Rectal smooth muscle tissue (tissue), 1 donor: ENCODE measurements around the gene DOCK3.

ENCODE experiments used
- H3K27ac ChIP-seq: one replicate; pipeline ENCODE4 v1.7.0; 2013; ENCODE audit warnings: low read depth, low read length, inconsistent platforms
- H3K27me3 ChIP-seq: one replicate; pipeline ENCODE4 v1.7.0; 2013; ENCODE audit warnings: low read length; ENCODE audit not compliant: control insufficient read depth, insufficient read depth
- H3K36me3 ChIP-seq: one replicate; pipeline ENCODE4 v1.7.0; 2013; ENCODE audit warnings: low read length; ENCODE audit not compliant: control insufficient read depth, insufficient read depth
- H3K4me1 ChIP-seq: one replicate; pipeline ENCODE4 v1.7.0; 2013; ENCODE audit warnings: low read length; ENCODE audit not compliant: control insufficient read depth, insufficient read depth
- H3K4me3 ChIP-seq: one replicate; pipeline ENCODE4 v1.7.0; 2013; ENCODE audit warnings: low read length
- H3K9ac ChIP-seq: one replicate; pipeline ENCODE4 v1.7.0; 2013; ENCODE audit warnings: low read length

The DOCK3 gene

GRCh38 chr3:51403675-51404074, 728.9 kb downstream of the DOCK3 start:
- Histone ChIP-seq H3K36me3 (peaks cover 9% of the 10 kb centered on the region), H3K27ac (no peak overlapping the region), H3K27me3 (no peaks in the 10 kb centered on the region), H3K4me1 (no peaks in the 10 kb centered on the region), H3K9ac (no peak overlapping the region), H3K4me3 (no peak overlapping the region)

GRCh38 chr3:51408021-51408420, 733.3 kb downstream of the DOCK3 start:
- Histone ChIP-seq H3K36me3 (peaks cover 16% of the 10 kb centered on the region), H3K27me3 (no peaks in the 10 kb centered on the region), H3K4me3 (no peak overlapping the region), H3K27ac (no peak overlapping the region), H3K4me1 (no peaks in the 10 kb centered on the region), H3K9ac (no peak overlapping the region)

GRCh38 chr3:51408813-51409212, 734.1 kb downstream of the DOCK3 start:
- Histone ChIP-seq H3K36me3 (peaks cover 16% of the 10 kb centered on the region), H3K4me3 (no peak overlapping the region), H3K9ac (no peak overlapping the region), H3K4me1 (no peaks in the 10 kb centered on the region), H3K27me3 (no peaks in the 10 kb centered on the region), H3K27ac (no peak overlapping the region)

GRCh38 chr3:51422211-51422610, 747.5 kb downstream of the DOCK3 start:
- peaks cover 17% of the 10 kb centered on the region for H3K36me3 ChIP-seq
- no peak overlapping the region for H3K27ac ChIP-seq
- H3K9ac ChIP-seq: no peak overlapping the region
- H3K4me1 ChIP-seq: no peaks in the 10 kb centered on the region
- no peaks in the 10 kb centered on the region for H3K27me3 ChIP-seq
- H3K4me3 ChIP-seq: no peak overlapping the region

- Histone ChIP-seq H3K9ac (no peak overlapping the region), H3K27me3 (no peaks in the 10 kb centered on the region), H3K27ac (no peak overlapping the region), H3K4me1 (no peaks in the 10 kb centered on the region), H3K4me3 (no peak overlapping the region), H3K36me3 (peaks cover 10% of the 10 kb centered on the region)
Observed at GRCh38 chr3:51426921-51427320, 752.2 kb downstream of the DOCK3 start.

- no peak overlapping the region for H3K4me3 ChIP-seq
- peaks cover 7% of the 10 kb centered on the region for H3K36me3 ChIP-seq
- H3K4me1 ChIP-seq: no peaks in the 10 kb centered on the region
- no peak overlapping the region for H3K27ac ChIP-seq
- no peaks in the 10 kb centered on the region for H3K27me3 ChIP-seq
- no peak overlapping the region for H3K9ac ChIP-seq
Observed at GRCh38 chr3:51429138-51429537, 754.4 kb downstream of the DOCK3 start.
